Stimulated activated CD4-positive, alpha-beta T cell treated with anti-CD3 and anti-CD28 coated beads, Interleukin-4, amount 100 ng/mL, for 1 hour (primary cell): Measurements from ENCODE around the gene SVOPL.

ENCODE experiments used
- DNase-seq: peaks from one replicate; pipeline ENCODE4 v3.0.0-alpha.2; 2020

The SVOPL gene

GRCh38 chr7:138603549-138604318, 97.4 kb downstream of the SVOPL start:
- DNase-seq: no peak

GRCh38 chr7:138602451-138602850, 98.7 kb downstream of the SVOPL start:
- DNase-seq: no peak

GRCh38 chr7:138595454-138595853, 105.7 kb downstream of the SVOPL start:
- DNase-seq: no peak

- DNase-seq: no peak
Measured at GRCh38 chr7:138590154-138590553, 111.0 kb downstream of the SVOPL start.

GRCh38 chr7:138588986-138589385, 112.2 kb downstream of the SVOPL start:
- DNase-seq: no peak

GRCh38 chr7:138587485-138587884, 113.7 kb downstream of the SVOPL start:
- no peak for DNase-seq

GRCh38 chr7:138585283-138585993, 115.7 kb downstream of the SVOPL start:
- no peak for DNase-seq

GRCh38 chr7:138584696-138585095, 116.5 kb downstream of the SVOPL start:
- DNase-seq: no peak

- no peak for DNase-seq
Measured at GRCh38 chr7:138584283-138584682, 116.9 kb downstream of the SVOPL start.

- no peak for DNase-seq
Measured at GRCh38 chr7:138581065-138581464, 120.1 kb downstream of the SVOPL start.

GRCh38 chr7:138579671-138580070, 121.5 kb downstream of the SVOPL start:
- no peak for DNase-seq

GRCh38 chr7:138579136-138579535, 122.0 kb downstream of the SVOPL start:
- no peak for DNase-seq

GRCh38 chr7:138575897-138576428, 125.2 kb downstream of the SVOPL start:
- DNase-seq: no peak

GRCh38 chr7:138573741-138574140, 127.4 kb downstream of the SVOPL start:
- DNase-seq: no peak

GRCh38 chr7:138570715-138571114, 130.4 kb downstream of the SVOPL start:
- DNase-seq: no peak

GRCh38 chr7:138569418-138569817, 131.7 kb downstream of the SVOPL start:
- no peak for DNase-seq

- DNase-seq: no peak
Measured at GRCh38 chr7:138568655-138569054, 132.5 kb downstream of the SVOPL start.

GRCh38 chr7:138565451-138566114, 135.6 kb downstream of the SVOPL start:
- no peak for DNase-seq

- no peak for DNase-seq
Measured at GRCh38 chr7:138565071-138565450, 136.1 kb downstream of the SVOPL start.

- DNase-seq: no peak
Measured at GRCh38 chr7:138564365-138564764, 136.8 kb downstream of the SVOPL start.

- no peak for DNase-seq
Measured at GRCh38 chr7:138563808-138564207, 137.4 kb downstream of the SVOPL start.

GRCh38 chr7:138559448-138559847, 141.7 kb downstream of the SVOPL start:
- DNase-seq: no peak

- no peak for DNase-seq
Measured at GRCh38 chr7:138556771-138557484, 144.2 kb downstream of the SVOPL start.
